ENCODE results near the gene STX17.

DNA sequence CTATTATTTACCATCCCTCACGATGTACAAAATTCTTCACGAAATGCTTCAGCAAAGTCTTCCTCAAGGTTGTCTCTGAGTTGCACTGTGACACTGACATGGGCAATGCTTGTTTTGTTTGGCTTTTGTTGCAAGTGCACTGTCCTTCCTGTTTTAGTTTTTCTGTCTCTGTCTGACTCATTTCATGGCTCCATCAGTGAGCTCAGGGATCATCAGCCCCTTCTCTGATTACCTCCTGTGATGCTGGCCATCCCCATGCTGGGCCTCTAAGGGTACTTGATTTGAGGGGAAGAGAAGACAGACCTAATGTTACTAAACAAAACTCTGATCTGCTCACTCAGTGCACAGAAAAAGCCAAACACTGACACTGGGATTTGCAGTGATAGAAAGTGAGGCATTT lies 37.6 kb upstream of the STX17 start:
- TF ChIP-seq, protein P1, sequence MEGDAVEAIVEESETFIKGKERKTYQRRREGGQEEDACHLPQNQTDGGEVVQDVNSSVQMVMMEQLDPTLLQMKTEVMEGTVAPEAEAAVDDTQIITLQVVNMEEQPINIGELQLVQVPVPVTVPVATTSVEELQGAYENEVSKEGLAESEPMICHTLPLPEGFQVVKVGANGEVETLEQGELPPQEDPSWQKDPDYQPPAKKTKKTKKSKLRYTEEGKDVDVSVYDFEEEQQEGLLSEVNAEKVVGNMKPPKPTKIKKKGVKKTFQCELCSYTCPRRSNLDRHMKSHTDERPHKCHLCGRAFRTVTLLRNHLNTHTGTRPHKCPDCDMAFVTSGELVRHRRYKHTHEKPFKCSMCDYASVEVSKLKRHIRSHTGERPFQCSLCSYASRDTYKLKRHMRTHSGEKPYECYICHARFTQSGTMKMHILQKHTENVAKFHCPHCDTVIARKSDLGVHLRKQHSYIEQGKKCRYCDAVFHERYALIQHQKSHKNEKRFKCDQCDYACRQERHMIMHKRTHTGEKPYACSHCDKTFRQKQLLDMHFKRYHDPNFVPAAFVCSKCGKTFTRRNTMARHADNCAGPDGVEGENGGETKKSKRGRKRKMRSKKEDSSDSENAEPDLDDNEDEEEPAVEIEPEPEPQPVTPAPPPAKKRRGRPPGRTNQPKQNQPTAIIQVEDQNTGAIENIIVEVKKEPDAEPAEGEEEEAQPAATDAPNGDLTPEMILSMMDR (IDR thresholded peaks at IDR 0.05) = no peak
- TF ChIP-seq POLR2AphosphoS5 (IDR thresholded peaks at IDR 0.05) = no peak

Measured in prostate gland (tissue), 2 donors.